ENCODE measurements around the gene LRP3.
"Not testable (repeated sequence)": the region's sequence is repeated elsewhere in the genome, so short reads cannot be mapped to it uniquely, and the experiment has no call there.

The LRP3 gene

GRCh38 chr19:33217881-33218280 is 23.8 kb downstream of the LRP3 start:
- no peak for DNase-seq (ENCODE audit: low read depth)

GRCh38 chr19:33219261-33219815 is 25.2 kb downstream of the LRP3 start:
- DNase-seq (ENCODE audit: low read depth) = no peak

- no peak for DNase-seq (ENCODE audit: low read depth)
Observed at GRCh38 chr19:33220115-33220514, 26.0 kb downstream of the LRP3 start.

DNA sequence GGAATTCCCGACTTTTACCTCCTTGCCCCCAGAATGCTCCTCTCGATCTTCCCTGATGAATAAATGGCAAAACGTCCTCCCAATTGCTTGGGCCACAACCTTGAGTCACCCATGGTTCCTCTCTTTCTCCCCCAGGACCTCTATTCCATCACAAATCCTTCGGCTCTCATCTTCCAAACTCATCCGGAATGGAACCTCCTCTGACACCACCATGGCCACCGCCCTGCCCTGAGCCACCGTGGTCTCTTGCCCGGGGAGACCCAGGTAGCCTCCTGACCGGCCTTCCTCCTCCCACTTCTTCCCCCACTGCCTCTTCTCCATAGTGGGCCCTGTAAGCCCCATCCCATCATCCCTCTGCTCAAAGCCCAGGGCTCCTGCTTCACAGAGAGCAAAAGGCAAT is 26.6 kb downstream of the LRP3 start:
- no peak for DNase-seq (ENCODE audit: low read depth)

DNA sequence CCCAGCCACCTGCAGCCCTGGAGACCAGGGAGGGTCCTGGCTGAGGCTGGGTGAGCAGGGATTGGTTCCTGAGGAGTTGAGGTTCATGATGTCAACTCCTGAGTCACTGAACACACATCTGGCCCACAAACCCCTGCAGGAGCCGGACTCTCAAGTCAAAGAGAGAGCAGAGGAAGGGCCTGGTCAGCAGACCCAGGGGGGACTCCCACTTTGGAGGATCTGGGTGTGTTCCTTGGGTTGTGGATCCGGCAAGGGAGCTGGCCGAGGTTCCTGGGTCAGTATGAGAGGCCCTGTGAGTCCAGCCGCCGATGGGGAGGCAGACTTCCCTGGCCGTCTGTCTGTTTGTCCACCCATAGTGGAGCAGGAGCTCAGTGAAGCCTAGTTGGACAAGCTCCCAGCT is 27.5 kb downstream of the LRP3 start:
- DNase-seq (ENCODE audit: low read depth) = no peak

DNA sequence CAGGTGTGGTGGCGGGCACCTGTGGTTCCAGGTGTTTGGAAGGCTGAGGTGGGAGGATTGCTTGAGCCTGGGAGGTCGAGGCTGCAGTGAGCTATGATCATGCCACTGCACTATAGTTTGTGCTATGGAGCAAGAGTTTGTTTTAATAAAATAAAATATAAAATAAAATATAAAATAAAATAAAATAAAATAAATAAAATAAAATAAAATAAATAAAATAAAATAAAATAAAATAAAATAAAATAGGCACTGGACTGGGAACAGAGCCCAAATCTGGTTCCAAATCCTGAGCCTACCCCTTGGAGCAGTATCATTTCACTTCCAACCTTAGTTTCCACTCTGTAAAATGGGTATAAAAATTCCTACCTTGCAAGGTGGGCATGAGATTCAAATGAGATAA is 28.1 kb downstream of the LRP3 start:
- not testable (repeated sequence) for DNase-seq (ENCODE audit: low read depth)

- no peak for DNase-seq (ENCODE audit: low read depth)
Observed at GRCh38 chr19:33224694-33225457, 30.7 kb downstream of the LRP3 start.

DNA sequence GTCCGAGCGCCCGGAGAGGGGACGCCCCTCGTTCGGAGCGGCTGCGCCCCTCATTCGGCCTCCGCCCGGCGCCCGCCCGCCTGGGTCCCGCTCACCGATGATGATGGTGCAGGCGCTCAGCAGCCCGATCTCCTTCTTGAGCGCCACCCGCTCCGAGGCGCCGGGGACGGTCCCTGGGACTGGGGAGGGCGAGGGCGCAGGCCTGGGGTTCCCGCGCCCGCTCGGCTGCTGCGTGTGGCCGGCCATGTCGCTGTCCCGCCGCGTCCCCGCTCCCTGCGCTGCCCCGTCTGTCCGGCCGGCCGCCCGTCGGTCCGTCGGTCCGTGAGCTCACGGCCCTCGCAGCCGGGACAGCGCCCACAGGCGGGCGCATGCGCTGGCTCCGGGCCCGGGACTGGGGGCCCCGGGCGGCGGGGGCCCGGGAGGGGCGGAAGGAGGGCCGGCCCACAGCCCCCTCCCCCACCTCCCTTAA is 31.4 kb downstream of the LRP3 start, which contains the start of gene SLC7A10:
Gene SLC7A10, minus strand, starts transcription at position 393 of the 469 bp plus-strand sequence. Its CDS starts 147 bp downstream, at position 246.
- DNase-seq (ENCODE audit: low read depth) = no peak

DNA sequence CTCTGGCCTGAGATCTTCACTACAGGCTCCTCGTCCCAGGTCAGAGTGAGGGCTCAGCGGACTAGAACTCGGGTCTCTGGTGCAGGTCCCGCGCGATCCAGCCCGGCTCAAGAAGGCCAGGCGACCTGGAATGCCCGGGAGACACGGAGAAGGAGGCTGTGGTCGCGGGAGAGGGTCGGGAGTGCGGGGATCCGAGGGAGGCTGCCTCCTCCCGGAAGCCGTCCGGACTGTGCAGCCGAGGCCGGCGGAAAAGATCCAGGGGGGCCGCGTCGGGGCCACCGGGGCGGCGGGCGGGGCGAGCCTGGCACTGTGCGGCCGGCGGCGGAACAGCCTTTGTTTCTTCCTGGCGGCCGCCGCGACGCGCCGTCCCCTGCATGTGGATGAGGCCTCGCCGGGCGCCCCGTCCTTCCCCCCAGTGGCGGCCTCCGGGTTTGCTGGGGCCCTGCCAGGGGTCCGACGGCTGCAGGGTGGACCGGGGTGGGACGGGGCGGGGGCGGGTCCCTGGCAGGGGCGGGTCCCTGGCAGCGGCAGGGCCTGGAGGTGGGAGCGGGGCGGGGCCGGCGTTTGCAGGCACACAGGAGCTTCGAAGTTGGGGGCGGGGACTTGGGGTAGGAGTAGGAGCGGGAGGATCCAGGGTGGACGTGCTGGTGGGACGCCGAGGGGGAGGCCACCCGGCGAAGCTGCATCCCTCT is 32.6 kb downstream of the LRP3 start:
- no peak for DNase-seq (ENCODE audit: low read depth)

DNA sequence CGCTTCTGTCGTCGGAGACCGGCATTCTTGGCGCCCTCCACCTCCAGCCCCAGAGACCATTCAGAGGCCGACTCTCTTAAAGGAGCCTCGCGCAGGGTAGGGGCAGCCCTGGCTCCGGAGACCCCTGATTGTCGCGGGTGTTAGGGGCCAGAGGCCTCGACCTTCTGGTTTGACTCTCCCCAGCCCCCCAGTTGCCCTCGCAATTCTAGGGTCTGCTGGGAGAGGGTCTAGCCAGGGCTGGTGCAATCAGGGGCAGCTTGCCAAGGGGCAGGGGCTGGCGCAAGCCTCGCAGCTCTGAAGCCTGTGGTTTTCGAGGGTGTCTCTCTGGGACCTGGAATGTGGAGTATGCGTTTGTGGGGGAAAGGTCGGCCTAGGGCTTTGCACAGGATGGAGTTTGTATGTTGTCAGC is 33.1 kb downstream of the LRP3 start:
- DNase-seq (ENCODE audit: low read depth) = no peak

DNA sequence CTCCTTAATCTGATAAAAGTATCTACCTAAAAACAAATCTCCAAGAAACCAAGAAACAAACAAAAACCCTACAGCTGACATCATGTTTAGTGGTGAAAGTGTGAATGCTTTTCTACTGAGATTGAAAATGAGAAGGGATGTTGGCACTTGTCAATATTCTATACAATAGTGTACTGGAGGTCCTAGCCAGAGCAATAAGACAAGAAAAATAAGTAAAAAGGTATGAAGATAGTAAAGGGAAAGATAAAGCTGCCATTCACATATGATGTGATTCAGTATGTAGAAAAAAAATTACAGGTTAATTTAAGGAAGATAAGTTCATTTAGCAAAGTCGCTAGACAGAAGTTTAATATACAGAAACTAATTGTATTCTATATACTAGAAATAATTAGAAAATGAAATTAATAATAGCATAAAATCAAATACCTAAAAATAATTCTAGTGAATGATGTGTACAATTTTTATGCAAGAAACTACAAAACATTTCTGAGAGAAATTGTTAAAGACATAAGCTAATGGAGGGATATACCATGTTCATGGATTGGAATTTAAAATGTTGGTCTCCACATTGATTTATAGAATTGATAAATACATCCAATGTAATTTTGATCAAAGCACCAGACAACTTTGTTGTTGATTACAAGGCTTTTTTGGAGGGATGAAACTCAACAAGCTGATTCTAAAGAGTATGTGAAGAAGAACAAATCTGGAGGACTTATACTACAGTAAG is 33.9 kb downstream of the LRP3 start:
- no peak for DNase-seq (ENCODE audit: low read depth)

GRCh38 chr19:33229962-33230361 is 35.8 kb downstream of the LRP3 start:
- DNase-seq (ENCODE audit: low read depth) = no peak

- no peak for DNase-seq (ENCODE audit: low read depth)
Observed at GRCh38 chr19:33231511-33231910, 37.4 kb downstream of the LRP3 start.

- no peak for DNase-seq (ENCODE audit: low read depth)
Observed at GRCh38 chr19:33232656-33233055, 38.5 kb downstream of the LRP3 start.

DNA sequence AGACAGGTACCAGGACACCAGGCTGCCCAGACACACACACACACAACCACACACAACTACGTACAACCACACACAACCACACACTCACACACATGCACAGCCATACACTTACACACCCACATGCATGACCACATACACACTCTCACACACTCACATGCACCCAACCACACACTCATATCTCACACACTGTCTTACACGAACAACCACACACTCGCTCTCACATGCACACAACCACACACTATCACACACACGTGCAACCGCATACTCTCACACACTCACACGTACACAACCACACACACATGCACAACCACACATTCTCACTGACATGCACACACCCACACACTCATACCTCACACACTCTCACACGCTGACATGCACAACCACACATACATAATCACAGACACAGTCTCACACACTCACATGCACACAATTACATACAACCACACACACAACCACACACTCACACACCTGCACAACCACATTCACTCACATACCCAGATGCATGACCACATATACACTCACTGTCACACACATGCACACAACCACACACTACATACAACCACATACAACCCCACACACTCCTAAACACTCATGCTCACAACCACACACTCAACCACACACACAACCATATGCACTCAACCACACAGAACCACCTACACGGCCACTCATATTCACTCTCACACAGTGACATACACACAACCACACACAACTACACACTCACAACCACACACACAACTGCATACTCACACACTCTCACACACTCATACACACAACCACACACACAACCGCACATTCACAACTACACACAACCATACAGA is 39.1 kb downstream of the LRP3 start:
- no peak for DNase-seq (ENCODE audit: low read depth)

DNA sequence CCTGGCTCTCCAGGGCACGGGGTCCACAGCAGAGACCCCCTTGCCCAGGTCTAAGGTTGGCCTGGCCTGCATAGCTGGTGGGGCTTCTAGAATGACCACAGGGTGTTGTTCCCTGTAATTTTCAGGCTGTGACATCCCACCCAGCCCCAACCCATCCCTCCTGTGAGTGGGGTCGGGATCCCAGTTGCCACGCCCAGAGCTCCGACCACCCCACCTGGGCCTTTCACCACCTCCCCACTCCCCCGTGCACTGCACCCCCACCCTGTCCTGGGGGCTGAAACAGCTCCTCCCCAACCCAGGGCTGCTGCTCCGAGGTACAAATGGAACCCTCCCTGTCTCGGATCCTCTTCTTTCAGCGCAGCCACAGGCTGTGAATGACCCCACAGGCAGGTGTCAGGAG is 40.0 kb downstream of the LRP3 start:
- DNase-seq (ENCODE audit: low read depth) = no peak

- no peak for DNase-seq (ENCODE audit: low read depth)
Observed at GRCh38 chr19:33234736-33235135, 40.6 kb downstream of the LRP3 start.

DNA sequence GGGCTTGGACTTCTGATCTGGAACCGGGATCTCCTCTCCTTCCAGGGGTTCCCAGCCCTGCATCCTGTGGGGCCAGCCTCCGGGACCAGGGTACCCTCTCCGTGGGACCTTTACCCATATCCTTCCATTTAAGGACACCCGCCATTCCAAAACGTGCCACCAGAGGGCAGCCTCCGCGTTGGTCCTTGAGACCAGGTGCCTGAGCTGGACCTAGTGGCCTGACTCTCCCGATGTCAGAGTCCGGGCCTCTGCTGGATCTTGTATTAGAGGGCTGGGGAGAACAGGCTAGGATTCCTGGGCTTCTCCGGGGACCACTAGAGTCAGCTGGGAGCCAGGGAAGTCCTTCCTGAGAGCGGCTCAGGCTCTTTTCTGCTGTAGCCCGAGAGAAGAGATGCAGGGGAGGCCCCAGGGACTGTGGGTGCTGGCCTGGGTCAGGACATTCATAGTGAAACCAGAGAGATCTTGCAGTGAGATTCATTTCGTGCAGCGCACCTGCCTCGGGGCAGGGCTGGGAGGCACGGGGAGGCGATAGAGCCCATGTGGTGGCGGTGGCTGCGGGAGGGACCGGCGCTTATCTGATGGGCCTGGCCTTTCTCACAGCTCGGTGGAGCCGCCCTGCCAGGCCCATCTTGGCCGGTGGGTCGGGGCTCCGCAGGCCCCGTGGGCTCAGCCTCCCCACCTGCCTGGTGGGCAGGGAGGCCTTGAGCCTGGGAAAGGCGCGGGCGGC is 41.3 kb downstream of the LRP3 start:
- DNase-seq (ENCODE audit: low read depth) = peak; percentile 34

DNA sequence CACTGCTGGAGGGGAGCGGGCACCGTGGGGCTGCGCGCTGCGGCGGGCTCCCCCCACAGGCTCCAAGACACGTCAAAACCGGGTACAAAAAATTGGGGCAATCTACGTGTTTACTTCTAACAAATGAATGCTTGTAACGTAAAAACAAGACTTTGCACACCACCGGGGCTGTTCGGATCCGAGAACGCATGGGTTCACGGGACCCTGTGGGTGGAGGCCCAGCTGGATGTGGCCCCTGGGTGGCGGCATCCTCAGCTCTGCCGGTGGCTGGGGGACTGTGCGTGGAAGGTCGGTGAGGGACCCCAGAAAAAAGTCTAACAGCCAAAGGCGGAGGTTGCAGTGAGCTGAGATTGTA is 41.8 kb downstream of the LRP3 start:
- DNase-seq (ENCODE audit: low read depth) = no peak

- no peak for DNase-seq (ENCODE audit: low read depth)
Observed at GRCh38 chr19:33236696-33237390, 42.7 kb downstream of the LRP3 start.
